K562 (cell line): ENCODE data around the gene EAF2. TPM values are rescaled to one million over a fixed set of nuclear protein-coding genes. Genes with fewer than 3 reads are reported as not detected.

Experiments
- ATAC-seq: fragments of 200-7000 bp; cut with Tn5 transposase; 3 replicates; pipeline ENCODE4 v1.9.1; 2020; ENCODE audit warnings: moderate library complexity
- BruUV-seq: library from RNA; stranded (reverse); fragments of 400-500 nt; replicated peaks from 2 replicates; lab custom pipeline; 2021; lab: Mats Ljungman, UMichigan
- CTCF ChIA-PET: fragments of 300-600 bp; formaldehyde crosslinking; extraction: SDS; loops from one replicate; lab custom pipeline; 2021; ENCODE audit warnings: low intra/inter-chr PET ratio; lab: Yijun Ruan, JAX
- POLR2A ChIA-PET: fragments of 300-600, 350-650 bp; sonication (Branson Sonifier 250); formaldehyde crosslinking; extraction: SDS; loops from one replicate; lab custom pipeline; 2021; ENCODE audit warnings: antibody characterized with exemption, inconsistent platforms; lab: Yijun Ruan, JAX
- DNase-seq, 4 experiments: peaks; one replicate each; pipeline versions ENCODE4 v3.0.0 to v3.0.0-alpha.2; 2011 to 2018; ENCODE audit warnings: low spot score in 3 of 4, mixed read lengths in 3 of 4; ENCODE audit errors: extremely low read depth in 1 of 4
- FAIRE-seq: peaks from 2 replicates; lab custom pipeline; 2011; peaks lifted over from hg19 to GRCh38; lab: Jason Lieb, UNC
- H2AFZ ChIP-seq: 2 replicates; pipeline ENCODE4 v1.6.0; 2011; ENCODE audit warnings: low read depth, low read length, control low read depth, inconsistent platforms
- H3K27ac ChIP-seq: fragments of 200-600 bp; 3 replicates; pipeline ENCODE4 v1.8.0; 2011; ENCODE audit warnings: low read depth, mild to moderate bottlenecking, control low read depth, inconsistent platforms, low read length, moderate library complexity, mixed read lengths; ENCODE audit errors: extremely low read depth
- H3K27me3 ChIP-seq, 2 experiments: fragments of 300-600 bp in 1 of 2; 2 replicates in 1 of 2; 3 replicates in 1 of 2; pipeline versions ENCODE4 v1.6.0 to v1.8.0; 2011; ENCODE audit warnings: inconsistent platforms in 2 of 2, low read length in 2 of 2, mild to moderate bottlenecking in 1 of 2, mixed read lengths in 1 of 2, moderate library complexity in 1 of 2; ENCODE audit not compliant: control insufficient read depth in 2 of 2, insufficient read depth in 2 of 2
- H3K36me3 ChIP-seq: fragments of 300-600 bp; 3 replicates; pipeline ENCODE4 v1.8.0; 2011; ENCODE audit warnings: mild to moderate bottlenecking, low read length, inconsistent platforms; ENCODE audit not compliant: control insufficient read depth, insufficient read depth
- H3K4me1 ChIP-seq, 2 experiments: fragments of 200-600 bp in 1 of 2; replicated peaks in 1 of 2; 2 replicates in 1 of 2; 3 replicates in 1 of 2; pipeline versions ENCODE4 v1.5.1 to v1.8.0; 2011; ENCODE audit warnings: inconsistent platforms in 2 of 2, low read length in 2 of 2, mild to moderate bottlenecking in 1 of 2, mixed read lengths in 1 of 2, moderate library complexity in 1 of 2; ENCODE audit not compliant: control insufficient read depth in 2 of 2, insufficient read depth in 2 of 2
- H3K4me2 ChIP-seq: 2 replicates; pipeline ENCODE4 v1.6.1; 2011; ENCODE audit warnings: low read length, control low read depth, inconsistent platforms, mixed read lengths; ENCODE audit not compliant: insufficient read depth
- H3K4me3 ChIP-seq: fragments of 200-600 bp; sonication (generic), shearing (Covaris generic); 2 replicates; pipeline ENCODE4 v1.5.1; 2016; ENCODE audit warnings: control low read depth, inconsistent platforms
- H3K79me2 ChIP-seq: fragments of 200-600 bp; 3 replicates; pipeline ENCODE4 v1.8.0; 2011; ENCODE audit warnings: low read length, inconsistent platforms; ENCODE audit not compliant: control insufficient read depth, insufficient read depth
- H3K9ac ChIP-seq, 2 experiments: 2 replicates each; pipeline versions ENCODE4 v1.6.0 to v1.6.1; 2011; ENCODE audit warnings: low read depth in 2 of 2, low read length in 2 of 2, control low read depth in 1 of 2, inconsistent platforms in 1 of 2, mild to moderate bottlenecking in 1 of 2, mixed read lengths in 1 of 2; ENCODE audit not compliant: insufficient read depth in 1 of 2
- H3K9me1 ChIP-seq: one replicate; pipeline ENCODE4 v1.6.0; 2011; ENCODE audit warnings: inconsistent platforms, mild to moderate bottlenecking, low read length, moderate library complexity; ENCODE audit not compliant: control insufficient read depth, insufficient read depth
- H3K9me3 ChIP-seq: replicated peaks from 2 replicates; pipeline ENCODE4 v1.5.1; 2011; ENCODE audit warnings: low read depth, low read length, inconsistent platforms; ENCODE audit not compliant: control insufficient read depth, insufficient read depth
- H4K20me1 ChIP-seq: replicated peaks from 2 replicates; pipeline ENCODE4 v1.6.1; 2011; ENCODE audit warnings: low read length, inconsistent platforms, mixed read lengths; ENCODE audit not compliant: control insufficient read depth, insufficient read depth
- ATF1 ChIP-seq, 2 experiments: fragments of 450-650 bp in 1 of 2; IDR thresholded peaks; 2 replicates each; pipeline ENCODE4 v1.6.1; 2016; ENCODE audit warnings: missing compliant biosample characterization in 1 of 2, missing genetic modification characterization in 1 of 2
- CHAMP1 ChIP-seq: fragments of 450-650 bp; IDR thresholded peaks from 2 replicates; pipeline ENCODE4 v1.6.1; 2016; ENCODE audit warnings: mild to moderate bottlenecking
- RNF219 ChIP-seq: fragments of 250-450 bp; sonication (Bioruptor Pico); IDR thresholded peaks from 2 replicates; pipeline ENCODE4 v1.5.0; 2022; ENCODE audit warnings: mild to moderate bottlenecking
- ZNF830 ChIP-seq: fragments of 250-450 bp; sonication (Bioruptor Pico); IDR thresholded peaks from 2 replicates; pipeline ENCODE4 v1.5.0; 2021; ENCODE audit warnings: mild to moderate bottlenecking
- WGBS: fragments of 100-300 bp; shearing (Covaris generic); methylation state at CpG from one replicate; pipeline ENCODE4 v1.1.6; 2016; ENCODE audit warnings: low coverage, mixed read lengths; ENCODE audit not compliant: insufficient coverage; ENCODE audit errors: missing lambda C conversion rate; 5-methylcytosine and 5-hydroxymethylcytosine counted together
- in situ Hi-C: fragments of 300-500 bp; cut with MboI; formaldehyde crosslinking; loops from 4 replicates; pipeline ENCODE4 v1.15.0; 2018; ENCODE audit warnings: inconsistent platforms, mixed read lengths
- intact Hi-C: fragments of 100-400 bp; cut with micrococcal nuclease; formaldehyde crosslinking; loops from 2 replicates; pipeline ENCODE4 v1.14.2; 2022
- polyA plus RNA-seq, 8 experiments: library from polyadenylated mRNA; depleted of rRNA in 4 of 8; stranded (reverse) in 5 of 8; unstranded in 3 of 8; fragments of >200 nt; fragmentation: Nextera tagmentation in 2 of 8; fragmentation: Illumina TruSeq in 1 of 8; extraction: Ambion mirVana in 2 of 8; extraction: Trizol in 1 of 8; gene quantifications; 2 replicates each; pipeline versions ENCODE4 v1.2.1 to v1.2.3, GENCODE V29; 2011 to 2014; ENCODE audit warnings: inconsistent platforms in 1 of 8, missing spikeins in 1 of 8
- total RNA-seq, 7 experiments: library from RNA; depleted of rRNA in 6 of 7; stranded (reverse); fragments of >200 nt in 6 of 7; fragmentation: Illumina TruSeq in 2 of 7; extraction: Trizol in 2 of 7; gene quantifications; 2 replicates each; pipeline versions ENCODE4 v1.2.1 to v1.2.3, GENCODE V29; 2011 to 2021; ENCODE audit warnings: low replicate concordance in 1 of 7
- TF ChIP-seq, protein P1 (sequence below), 2 experiments: fragments of 450-650 bp; formaldehyde crosslinking in 1 of 2; IDR thresholded peaks; 2 replicates each; pipeline versions ENCODE4 v1.4.0 to v1.6.1; 2014 to 2020; ENCODE audit warnings: mild to moderate bottlenecking in 2 of 2, borderline replicate concordance in 1 of 2, low read depth in 1 of 2

EAF2 gene
- total and polyA plus RNA-seq, 9 of the 15 experiments (the other 6 are each of a cell fraction or from before 2014, with no cell fraction given) = 3.8 to 17.3 (median 6.9) TPM

DNA sequence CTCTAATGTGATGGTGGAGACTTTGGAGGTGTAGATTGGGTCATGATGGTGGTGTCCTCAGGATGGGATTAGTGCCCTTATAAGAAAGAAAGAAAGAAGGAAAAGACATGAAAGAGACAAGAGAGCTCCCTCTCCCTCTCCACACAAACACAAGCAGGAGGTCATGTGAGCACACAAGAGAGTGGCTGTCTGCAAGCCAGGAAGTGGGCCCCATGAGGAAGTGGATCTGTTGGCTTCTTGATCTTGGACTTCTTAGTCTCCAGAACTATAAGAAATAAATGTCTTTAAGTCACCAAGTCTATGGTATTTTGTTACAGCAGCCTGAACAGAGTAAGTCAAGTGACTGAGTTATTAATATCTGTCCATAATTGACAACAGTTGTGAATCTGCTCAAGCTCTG lies 17.3 kb upstream of the EAF2 start (continued):
- TF ChIP-seq, protein P1, sequence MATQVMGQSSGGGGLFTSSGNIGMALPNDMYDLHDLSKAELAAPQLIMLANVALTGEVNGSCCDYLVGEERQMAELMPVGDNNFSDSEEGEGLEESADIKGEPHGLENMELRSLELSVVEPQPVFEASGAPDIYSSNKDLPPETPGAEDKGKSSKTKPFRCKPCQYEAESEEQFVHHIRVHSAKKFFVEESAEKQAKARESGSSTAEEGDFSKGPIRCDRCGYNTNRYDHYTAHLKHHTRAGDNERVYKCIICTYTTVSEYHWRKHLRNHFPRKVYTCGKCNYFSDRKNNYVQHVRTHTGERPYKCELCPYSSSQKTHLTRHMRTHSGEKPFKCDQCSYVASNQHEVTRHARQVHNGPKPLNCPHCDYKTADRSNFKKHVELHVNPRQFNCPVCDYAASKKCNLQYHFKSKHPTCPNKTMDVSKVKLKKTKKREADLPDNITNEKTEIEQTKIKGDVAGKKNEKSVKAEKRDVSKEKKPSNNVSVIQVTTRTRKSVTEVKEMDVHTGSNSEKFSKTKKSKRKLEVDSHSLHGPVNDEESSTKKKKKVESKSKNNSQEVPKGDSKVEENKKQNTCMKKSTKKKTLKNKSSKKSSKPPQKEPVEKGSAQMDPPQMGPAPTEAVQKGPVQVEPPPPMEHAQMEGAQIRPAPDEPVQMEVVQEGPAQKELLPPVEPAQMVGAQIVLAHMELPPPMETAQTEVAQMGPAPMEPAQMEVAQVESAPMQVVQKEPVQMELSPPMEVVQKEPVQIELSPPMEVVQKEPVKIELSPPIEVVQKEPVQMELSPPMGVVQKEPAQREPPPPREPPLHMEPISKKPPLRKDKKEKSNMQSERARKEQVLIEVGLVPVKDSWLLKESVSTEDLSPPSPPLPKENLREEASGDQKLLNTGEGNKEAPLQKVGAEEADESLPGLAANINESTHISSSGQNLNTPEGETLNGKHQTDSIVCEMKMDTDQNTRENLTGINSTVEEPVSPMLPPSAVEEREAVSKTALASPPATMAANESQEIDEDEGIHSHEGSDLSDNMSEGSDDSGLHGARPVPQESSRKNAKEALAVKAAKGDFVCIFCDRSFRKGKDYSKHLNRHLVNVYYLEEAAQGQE (IDR thresholded peaks at IDR 0.05; ENCODE audit: borderline replicate concordance) = no peak
- TF ChIP-seq, protein P1 (CRISPR knock-in tag; IDR thresholded peaks at IDR 0.05; ENCODE audit: low read depth) = no peak

- Histone ChIP-seq H2AFZ (no peak overlapping the region), H4K20me1 (no peaks in the 10 kb centered on the region), H3K79me2 (peaks cover 15% of the 10 kb centered on the region), H3K27ac (no peak overlapping the region), H3K4me3 (no peak overlapping the region), H3K4me2 (no peak overlapping the region), H3K27me3 (no peaks in the 10 kb centered on the region), H3K9ac (no peak overlapping the region), H3K36me3 (peaks cover 40% of the 10 kb centered on the region), H3K9me1 (no peaks in the 10 kb centered on the region), H3K4me1 (no peaks in the 10 kb centered on the region), H3K9me3 (peaks cover 4% of the 10 kb centered on the region; the same call in 1 of the 2 replicates)
- FAIRE-seq (no peak), ATAC-seq (no peak), DNase-seq (no peak)
- WGBS = 88% methylated on average over 2 of the region's 2 CpGs
- ChIA-PET CTCF (no interaction called here), POLR2A (interaction anchor here (0.7 kb wide), 1 partner anchor 13 kb away, joined by 3 read pairs; no protein-coding TSS in a partner anchor)
- intact Hi-C loops (no loop called here), in situ Hi-C loops (no loop called here)
- no TSS peak for BruUV-seq
- TF ChIP-seq CHAMP1 (no peak), ZNF830 (no peak), RNF219 (no peak), ATF1 (CRISPR knock-in tag; IDR thresholded peaks at IDR 0.05) (no peak), ATF1 (tag; IDR thresholded peaks at IDR 0.05) (no peak)
Observed at GRCh38 chr3:121818578-121818977, 16.4 kb upstream of the EAF2 start.
